Esophagus muscularis mucosa (tissue), 3 donors: ENCODE measurements around the gene ASPDH.

ENCODE experiments used
- POLR2A ChIP-seq: fragments of 450-650 bp; IDR thresholded peaks from one replicate; pipeline ENCODE4 v1.6.1; 2017; ENCODE audit warnings: antibody characterized with exemption, moderate library complexity, mild to moderate bottlenecking, low read depth
- POLR2AphosphoS5 ChIP-seq, 2 donors: sonication (generic); formaldehyde crosslinking; IDR thresholded peaks; one replicate each; pipeline ENCODE4 v1.6.1; 2017; ENCODE audit warnings: antibody characterized with exemption in 2 of 2
- TF ChIP-seq, protein P1 (sequence below), 3 experiments: fragments of 200-600 bp in 2 of 3; fragments of 450-650 bp in 1 of 3; sonication (generic) in 2 of 3; IDR thresholded peaks; one replicate each; pipeline ENCODE4 v1.5.1; 2017 to 2019; ENCODE audit warnings: antibody characterized with exemption in 3 of 3, mild to moderate bottlenecking in 2 of 3, moderate library complexity in 1 of 3

DNA sequence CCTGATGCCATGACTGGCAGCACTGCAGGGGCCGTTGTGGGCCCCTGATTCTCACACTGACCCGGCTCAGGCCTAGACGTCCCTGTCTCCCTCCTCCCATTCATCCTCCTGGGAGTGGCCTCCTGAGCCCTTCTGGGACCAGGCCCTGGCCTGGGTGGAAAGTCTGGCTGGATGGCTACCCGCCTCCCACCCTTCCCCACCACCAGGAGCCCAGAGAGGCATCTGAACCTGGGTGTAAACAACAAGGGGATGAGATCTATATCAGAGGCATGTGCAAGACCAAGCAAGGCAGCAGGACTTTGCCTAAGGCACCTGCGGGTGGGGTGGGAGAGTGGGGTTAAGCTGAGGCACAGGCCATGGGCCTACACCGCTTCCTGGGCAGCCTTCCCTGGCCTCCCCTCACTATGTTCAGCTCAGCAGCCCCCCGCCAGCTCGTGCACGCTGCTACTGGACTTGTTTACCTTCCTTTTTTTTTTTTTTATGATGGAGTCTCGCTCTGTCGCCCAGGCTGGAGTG is 22.0 kb upstream of the ASPDH start:
- TF ChIP-seq, protein P1, sequence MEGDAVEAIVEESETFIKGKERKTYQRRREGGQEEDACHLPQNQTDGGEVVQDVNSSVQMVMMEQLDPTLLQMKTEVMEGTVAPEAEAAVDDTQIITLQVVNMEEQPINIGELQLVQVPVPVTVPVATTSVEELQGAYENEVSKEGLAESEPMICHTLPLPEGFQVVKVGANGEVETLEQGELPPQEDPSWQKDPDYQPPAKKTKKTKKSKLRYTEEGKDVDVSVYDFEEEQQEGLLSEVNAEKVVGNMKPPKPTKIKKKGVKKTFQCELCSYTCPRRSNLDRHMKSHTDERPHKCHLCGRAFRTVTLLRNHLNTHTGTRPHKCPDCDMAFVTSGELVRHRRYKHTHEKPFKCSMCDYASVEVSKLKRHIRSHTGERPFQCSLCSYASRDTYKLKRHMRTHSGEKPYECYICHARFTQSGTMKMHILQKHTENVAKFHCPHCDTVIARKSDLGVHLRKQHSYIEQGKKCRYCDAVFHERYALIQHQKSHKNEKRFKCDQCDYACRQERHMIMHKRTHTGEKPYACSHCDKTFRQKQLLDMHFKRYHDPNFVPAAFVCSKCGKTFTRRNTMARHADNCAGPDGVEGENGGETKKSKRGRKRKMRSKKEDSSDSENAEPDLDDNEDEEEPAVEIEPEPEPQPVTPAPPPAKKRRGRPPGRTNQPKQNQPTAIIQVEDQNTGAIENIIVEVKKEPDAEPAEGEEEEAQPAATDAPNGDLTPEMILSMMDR (IDR thresholded peaks at IDR 0.05) = no peak
- TF ChIP-seq POLR2AphosphoS5 (IDR thresholded peaks at IDR 0.05) (no peak), POLR2A (no peak)
